GM12873 (cell line): Measurements from ENCODE around the gene GPR63.

Experiments used
- TF ChIP-seq, protein P1 (sequence below): IDR thresholded peaks from 2 replicates; pipeline ENCODE4 v1.5.1; 2012; ENCODE audit warnings: low read depth, mild to moderate bottlenecking, moderate library complexity, low read length, control low read depth; ENCODE audit not compliant: insufficient read depth; ENCODE audit errors: missing control alignments

The GPR63 gene

GRCh38 chr6:96841345-96841744 is 4.1 kb upstream of the GPR63 start:
- TF ChIP-seq, protein P1, sequence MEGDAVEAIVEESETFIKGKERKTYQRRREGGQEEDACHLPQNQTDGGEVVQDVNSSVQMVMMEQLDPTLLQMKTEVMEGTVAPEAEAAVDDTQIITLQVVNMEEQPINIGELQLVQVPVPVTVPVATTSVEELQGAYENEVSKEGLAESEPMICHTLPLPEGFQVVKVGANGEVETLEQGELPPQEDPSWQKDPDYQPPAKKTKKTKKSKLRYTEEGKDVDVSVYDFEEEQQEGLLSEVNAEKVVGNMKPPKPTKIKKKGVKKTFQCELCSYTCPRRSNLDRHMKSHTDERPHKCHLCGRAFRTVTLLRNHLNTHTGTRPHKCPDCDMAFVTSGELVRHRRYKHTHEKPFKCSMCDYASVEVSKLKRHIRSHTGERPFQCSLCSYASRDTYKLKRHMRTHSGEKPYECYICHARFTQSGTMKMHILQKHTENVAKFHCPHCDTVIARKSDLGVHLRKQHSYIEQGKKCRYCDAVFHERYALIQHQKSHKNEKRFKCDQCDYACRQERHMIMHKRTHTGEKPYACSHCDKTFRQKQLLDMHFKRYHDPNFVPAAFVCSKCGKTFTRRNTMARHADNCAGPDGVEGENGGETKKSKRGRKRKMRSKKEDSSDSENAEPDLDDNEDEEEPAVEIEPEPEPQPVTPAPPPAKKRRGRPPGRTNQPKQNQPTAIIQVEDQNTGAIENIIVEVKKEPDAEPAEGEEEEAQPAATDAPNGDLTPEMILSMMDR = no peak

- TF ChIP-seq, protein P1 = no peak
These were observed 621 bp downstream of the GPR63 start for GRCh38 chr6:96836631-96837080.

DNA sequence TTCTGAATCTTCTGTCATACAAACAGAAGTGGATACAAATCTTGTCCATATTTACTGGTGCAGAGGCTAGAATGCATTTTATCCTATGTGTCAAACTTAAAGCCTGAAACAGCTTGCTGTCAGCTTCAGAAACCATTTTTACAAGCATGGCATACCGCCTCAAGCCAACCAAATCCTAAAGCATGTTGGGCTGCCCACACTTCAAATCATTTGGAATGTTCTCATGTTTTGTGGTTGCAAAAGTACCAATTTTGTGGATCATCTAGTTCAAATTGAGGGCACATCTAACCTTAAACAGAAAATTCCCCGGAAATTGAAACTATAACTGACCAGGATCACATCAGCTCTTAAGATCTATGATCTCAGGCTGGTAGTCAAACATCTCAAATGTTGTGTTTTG is 3.2 kb downstream of the GPR63 start:
- TF ChIP-seq, protein P1 = no peak

GRCh38 chr6:96832780-96833179 is 4.5 kb downstream of the GPR63 start:
- TF ChIP-seq, protein P1 = no peak

GRCh38 chr6:96826865-96827264 is 10.4 kb downstream of the GPR63 start:
- TF ChIP-seq, protein P1 = no peak

GRCh38 chr6:96823743-96824142 is 13.5 kb downstream of the GPR63 start:
- TF ChIP-seq, protein P1 = no peak

GRCh38 chr6:96821034-96821433 is 16.2 kb downstream of the GPR63 start:
- TF ChIP-seq, protein P1 = no peak

GRCh38 chr6:96816301-96816817 is 20.9 kb downstream of the GPR63 start:
- TF ChIP-seq, protein P1 = no peak
